Transverse colon (tissue), 4 donors: Measurements from ENCODE around the gene NCDN.

Source experiments
- CTCF ChIP-seq, 5 experiments: fragments of 200-600 bp in 3 of 5; fragments of 450-650 bp in 2 of 5; sonication (generic) in 3 of 5; IDR thresholded peaks; 1 replicate in 2 of 5; 2 replicates in 3 of 5; pipeline ENCODE4 v1.5.1; 2016 to 2017; ENCODE audit warnings: antibody characterized with exemption in 5 of 5, inconsistent platforms in 3 of 5, mild to moderate bottlenecking in 2 of 5, moderate library complexity in 1 of 5
- POLR2A ChIP-seq: fragments of 450-650 bp; IDR thresholded peaks from one replicate; pipeline ENCODE4 v1.6.1; 2016; ENCODE audit warnings: antibody characterized with exemption, mild to moderate bottlenecking, moderate library complexity
- POLR2AphosphoS5 ChIP-seq, 3 donors: sonication (generic); formaldehyde crosslinking; IDR thresholded peaks; one replicate each; pipeline ENCODE4 v1.6.1; 2016; ENCODE audit warnings: antibody characterized with exemption in 3 of 3

- no peak for TF ChIP-seq POLR2AphosphoS5 (IDR thresholded peaks at IDR 0.05)
- TF ChIP-seq POLR2A: no peak
- TF ChIP-seq CTCF (IDR thresholded peaks at IDR 0.05): no peak
Measured at GRCh38 chr1:35564884-35565741, 7.5 kb downstream of the NCDN start.
